ENCODE data around the gene EDIL3. TPM values are rescaled to one million over a fixed set of nuclear protein-coding genes. Genes with fewer than 3 reads are reported as not detected.

Gene EDIL3
- total and polyA plus RNA-seq, 2 of the 8 experiments (the other 6 are each of a cell fraction or from before 2014, with no cell fraction given), result 14.7 to 47.2 TPM

GRCh38 chr5:84430863-84431663 lies 46.4 kb upstream of the EDIL3 start:
- Histone ChIP-seq H3K56ac (replicated peaks; ENCODE audit: insufficient read length, low read depth, low read length) (no peak overlapping the region), H3K4ac (replicated peaks; ENCODE audit: insufficient read length, low read depth, low read length) (no peak overlapping the region), H3K4me1 (replicated peaks in 1 of 4; ENCODE audit: control insufficient read depth in 3 of 4, insufficient read depth in 4 of 4, low read length in 3 of 4) (peaks cover 0 to 5% (median 2%) of the 10 kb centered on the region in 4 experiments; a peak in 3 of 7 replicates), H3K23ac (ENCODE audit: insufficient read length) (no peak overlapping the region), H3K9ac (replicated peaks in 1 of 4; ENCODE audit: extremely low read depth in 1 of 4, low read depth in 3 of 4, low read length in 3 of 4) (no peak overlapping the region), H2BK15ac (ENCODE audit: low read length) (no peak overlapping the region), H3K79me2 (ENCODE audit: control insufficient read depth in 1 of 2, insufficient read depth in 2 of 2, low read length in 2 of 2) (no peaks in the 10 kb centered on the region), H4K5ac (ENCODE audit: insufficient read length, low read depth, low read length) (no peak overlapping the region), H3K14ac (ENCODE audit: insufficient read length) (no peak overlapping the region), H3K4me2 (ENCODE audit: insufficient read depth in 1 of 2, low read depth in 2 of 2, low read length in 2 of 2) (no peak overlapping the region), H3K4me3 (ENCODE audit: extremely low read depth in 1 of 4, insufficient read depth in 2 of 4, low read depth in 3 of 4, low read length in 4 of 4) (no peak overlapping the region), H2BK12ac (ENCODE audit: low read depth, low read length) (no peak overlapping the region), H3K9me3 (ENCODE audit: insufficient read depth in 2 of 2, low read depth in 1 of 2, low read length in 1 of 2) (no peaks in the 10 kb centered on the region), H3K79me1 (ENCODE audit: low read depth, low read length) (no peaks in the 10 kb centered on the region), H3K23me2 (ENCODE audit: low read depth, low read length) (no peaks in the 10 kb centered on the region), H2BK20ac (ENCODE audit: low read length) (no peak overlapping the region), H4K20me1 (replicated peaks in 1 of 2; ENCODE audit: control insufficient read depth in 1 of 2, insufficient read depth in 2 of 2, low read length in 2 of 2) (no peaks in the 10 kb centered on the region), H4K8ac (ENCODE audit: extremely low read depth, insufficient read depth, low read length) (no peak overlapping the region; the same call in 1 of the 2 replicates), H2AK5ac (ENCODE audit: low read depth, low read length) (no peak overlapping the region), H3K27me3 (replicated peaks in 1 of 4; ENCODE audit: control insufficient read depth in 3 of 4, extremely low read depth in 1 of 4, insufficient read depth in 3 of 4, low read length in 3 of 4) (no peaks in the 10 kb centered on the region), H2BK120ac (replicated peaks; ENCODE audit: low read depth, low read length) (no peak overlapping the region), H2BK5ac (ENCODE audit: low read depth, low read length) (no peak overlapping the region), H3K36me3 (ENCODE audit: control insufficient read depth in 2 of 4, insufficient read depth in 4 of 4, low read length in 3 of 4) (no peaks in the 10 kb centered on the region; a peak in 1 of 8 replicates), H2AFZ (ENCODE audit: low read length) (no peak overlapping the region), H3K27ac (ENCODE audit: low read depth, low read length) (no peak overlapping the region), H4K91ac (replicated peaks; ENCODE audit: insufficient read length, low read length) (no peak overlapping the region), H3K18ac (ENCODE audit: extremely low read depth, low read length) (no peak overlapping the region)
- ChIA-PET POLR2A (ENCODE audit: partially characterized antibody) (no interaction called here), CTCF (ENCODE audit: partially characterized antibody) (interaction anchor here (0.6 kb wide), 1 partner anchor 40 kb away, joined by 3 read pairs; no protein-coding TSS in a partner anchor)
- DNase-seq (ENCODE audit: low read depth in 1 of 2, low spot score in 2 of 2) (no peak), FAIRE-seq (no peak)
- TF ChIP-seq ATF2 (IDR thresholded peaks at IDR 0.05; ENCODE audit: low read length) (no peak), EGR1 (IDR thresholded peaks at IDR 0.05; ENCODE audit: borderline replicate concordance, low read depth, low read length) (no peak), ZNF274 (IDR thresholded peaks at IDR 0.05; ENCODE audit: borderline replicate concordance, extremely low read depth, low read length) (no peak)
- WGBS, 2 experiments (ENCODE audit: extremely low coverage in 1 of 2, insufficient coverage in 1 of 2, insufficient read length in 1 of 2, insufficient replicate concordance in 2 of 2, low coverage in 1 of 2, low lambda C conversion rate in 2 of 2, missing lambda C conversion rate in 1 of 2), result 89% methylated on average over 3 of the region's 3 CpGs; no CpG with 5 or more reads in 1 of the 2 experiments

Data from H1 (cell line).